ENCODE measurements around the gene GNAT2.

GNAT2 gene

DNA sequence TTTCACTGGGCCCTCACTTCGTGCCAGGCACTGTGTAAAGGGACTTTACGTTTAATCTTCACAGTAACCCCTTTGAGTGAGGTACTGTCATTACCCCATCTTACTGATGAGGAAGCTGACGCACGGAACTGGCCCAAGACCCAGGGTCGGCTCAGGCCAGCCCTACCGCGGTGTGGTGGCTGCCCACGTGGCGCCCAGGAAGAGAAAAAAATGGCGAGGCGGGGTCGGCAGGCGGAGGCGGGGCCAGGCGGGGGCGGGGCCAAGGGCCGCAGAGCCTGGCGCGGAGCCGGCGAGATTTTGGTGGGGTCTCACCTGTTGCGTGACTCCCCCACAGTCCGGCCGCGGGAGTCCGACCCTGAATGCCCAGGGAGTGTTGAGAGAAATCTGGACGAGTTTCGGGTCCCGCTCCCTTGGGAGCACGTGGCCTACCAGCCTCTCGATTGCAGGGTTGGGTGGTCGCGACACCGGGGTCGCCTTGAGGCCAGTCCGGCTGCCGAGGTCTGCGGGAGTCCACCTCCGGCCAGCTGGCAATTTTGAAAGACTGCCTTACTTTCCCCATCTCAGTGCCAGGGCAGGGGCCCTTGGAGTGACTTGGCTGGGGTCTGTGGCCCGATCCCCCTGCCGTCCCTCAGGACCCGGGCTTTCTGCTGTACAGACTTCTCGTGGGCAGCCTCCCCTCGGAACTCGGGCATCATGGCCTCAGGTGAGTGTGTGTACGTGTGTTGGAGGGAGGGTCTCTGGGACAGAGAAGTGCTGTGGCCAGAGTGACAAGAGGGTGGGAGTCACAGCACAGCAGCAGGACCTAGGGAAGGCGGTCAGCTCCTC, at the start of gene GNAT2, which contains the start of gene AMPD2:
Gene GNAT2 (minus strand): TSS at position 41 of the 825 bp plus-strand sequence. CDS start 6,746 bp downstream, outside the sequence.
Gene AMPD2 (plus strand): TSS at position 262 of the 825 bp plus-strand sequence. CDS start 1,339 bp downstream, outside the sequence.
- DNase-seq = peak; percentile 93

DNA sequence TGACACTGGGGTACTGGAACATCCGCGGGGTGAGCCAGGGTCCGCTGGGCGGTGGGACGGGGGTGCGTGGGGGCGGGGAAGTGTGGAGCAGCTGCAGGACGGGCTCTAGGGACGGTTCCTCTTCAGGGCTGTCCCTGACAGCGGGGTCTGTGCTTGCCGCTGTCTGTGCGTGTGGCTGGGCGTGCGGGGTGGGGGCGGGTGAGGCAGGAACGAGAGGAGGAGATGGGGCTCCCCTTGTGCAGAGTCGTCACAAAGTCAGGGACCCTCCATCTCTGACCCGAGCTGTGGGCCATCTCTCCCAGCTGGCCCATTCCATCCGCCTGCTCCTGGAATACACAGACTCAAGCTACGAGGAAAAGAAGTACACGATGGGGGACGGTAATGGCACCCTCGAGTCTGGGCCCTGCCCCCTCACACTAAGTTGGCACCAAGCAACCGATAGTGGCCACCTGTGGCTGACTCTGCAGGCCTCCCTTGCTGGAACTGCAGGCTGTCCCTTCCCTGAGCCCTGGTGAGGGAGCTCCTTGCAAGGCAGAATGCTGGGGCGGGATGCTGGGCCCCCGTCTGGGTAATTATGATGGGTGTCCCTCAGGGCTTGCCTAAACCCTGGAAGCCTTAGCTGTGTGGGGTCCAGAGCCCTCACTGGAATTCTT, 48.8 kb upstream of the GNAT2 start:
- DNase-seq = no peak

DNA sequence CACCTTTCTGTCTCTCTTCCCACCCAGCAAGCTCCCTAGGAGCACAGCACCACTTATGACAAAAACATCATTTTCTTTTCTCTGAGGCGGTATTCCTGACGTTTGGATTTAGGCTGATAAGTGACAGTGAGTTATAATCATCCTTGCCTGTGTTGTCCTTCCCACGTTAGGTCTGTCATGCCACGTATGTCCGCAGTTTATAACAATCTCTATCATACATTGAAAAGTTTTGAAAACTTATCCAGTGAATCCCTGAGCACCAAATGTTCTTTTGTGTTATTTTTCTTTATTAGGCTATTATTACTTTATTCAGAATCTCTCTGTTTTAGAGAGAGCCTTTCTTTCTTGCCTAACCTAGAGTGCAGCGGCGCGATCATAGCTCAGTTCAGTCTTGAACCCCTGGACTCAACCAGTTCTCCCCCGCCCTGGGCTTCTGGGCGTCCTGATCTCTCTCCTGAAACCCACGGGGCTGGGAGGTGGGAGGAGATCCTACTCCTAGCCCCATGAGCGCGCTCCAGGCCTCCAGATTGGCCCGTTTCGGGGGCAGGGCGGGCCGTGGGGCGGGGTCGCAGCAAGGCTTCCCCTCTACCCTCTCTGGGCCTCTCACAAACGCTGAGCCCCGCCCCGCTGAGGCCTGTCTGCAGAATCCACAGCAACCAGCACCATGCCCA, 48.2 kb upstream of the GNAT2 start, which contains the start of gene GSTM2:
Gene GSTM2 (plus strand): TSS at position 606 of the 671 bp plus-strand sequence. CDS start 59 bp downstream, at position 665.
- peak; percentile 54 for DNase-seq

DNA sequence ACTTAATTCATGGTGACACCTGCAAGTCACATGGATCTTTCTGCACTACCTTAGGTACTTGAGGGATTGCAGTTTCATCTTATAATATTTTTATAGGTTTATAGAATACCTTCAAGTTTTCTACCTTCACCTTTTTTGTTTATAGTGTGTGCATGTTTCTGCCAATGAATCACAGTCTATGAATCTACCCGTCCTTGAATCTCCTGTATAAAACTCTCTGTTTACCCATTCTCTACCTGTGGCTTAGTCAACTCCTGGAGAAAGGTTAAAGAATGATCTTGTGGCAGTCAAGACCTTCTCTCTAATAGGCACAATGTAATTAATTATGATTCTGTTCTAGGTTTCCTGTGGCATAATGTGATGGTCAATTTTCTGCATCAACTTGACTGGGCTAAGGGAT, 45.3 kb upstream of the GNAT2 start:
- DNase-seq = no peak

DNA sequence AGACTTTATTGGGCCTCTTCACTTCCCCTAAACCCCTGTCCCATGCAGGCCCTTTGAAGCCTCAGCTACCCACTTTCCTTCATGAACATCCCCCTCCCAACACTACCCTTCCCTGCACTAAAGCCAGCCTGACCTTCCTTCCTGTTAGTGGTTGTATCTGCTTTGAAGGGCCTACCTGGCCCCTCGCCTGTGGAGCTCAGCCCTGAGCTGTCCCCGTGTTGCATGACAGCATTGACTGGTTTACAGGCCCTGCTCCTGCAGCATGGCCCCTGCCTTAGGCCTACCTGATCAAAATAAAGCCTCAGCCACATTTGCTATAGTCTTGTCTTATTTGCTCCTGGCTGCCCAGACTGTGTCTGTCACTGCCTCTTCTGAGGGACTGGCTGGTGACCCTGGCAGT, 42.0 kb upstream of the GNAT2 start:
- no peak for DNase-seq

DNA sequence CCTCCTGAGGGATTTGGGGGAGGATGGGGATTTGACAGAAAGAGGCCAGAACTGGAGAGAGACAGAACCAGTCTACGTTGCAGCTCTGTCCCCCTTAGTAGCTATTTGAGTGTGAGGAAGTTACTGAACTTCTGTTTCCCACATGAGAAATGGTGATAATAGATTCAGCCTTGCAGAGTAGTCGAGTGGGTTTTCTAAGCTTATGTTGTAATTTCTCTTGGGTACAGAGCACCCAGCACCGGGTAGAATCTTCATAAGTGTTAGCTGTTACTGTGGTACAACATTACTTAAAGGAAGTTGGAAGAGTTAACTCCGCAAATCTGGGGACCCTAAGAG, 41.2 kb upstream of the GNAT2 start:
- DNase-seq = peak; percentile 21

DNA sequence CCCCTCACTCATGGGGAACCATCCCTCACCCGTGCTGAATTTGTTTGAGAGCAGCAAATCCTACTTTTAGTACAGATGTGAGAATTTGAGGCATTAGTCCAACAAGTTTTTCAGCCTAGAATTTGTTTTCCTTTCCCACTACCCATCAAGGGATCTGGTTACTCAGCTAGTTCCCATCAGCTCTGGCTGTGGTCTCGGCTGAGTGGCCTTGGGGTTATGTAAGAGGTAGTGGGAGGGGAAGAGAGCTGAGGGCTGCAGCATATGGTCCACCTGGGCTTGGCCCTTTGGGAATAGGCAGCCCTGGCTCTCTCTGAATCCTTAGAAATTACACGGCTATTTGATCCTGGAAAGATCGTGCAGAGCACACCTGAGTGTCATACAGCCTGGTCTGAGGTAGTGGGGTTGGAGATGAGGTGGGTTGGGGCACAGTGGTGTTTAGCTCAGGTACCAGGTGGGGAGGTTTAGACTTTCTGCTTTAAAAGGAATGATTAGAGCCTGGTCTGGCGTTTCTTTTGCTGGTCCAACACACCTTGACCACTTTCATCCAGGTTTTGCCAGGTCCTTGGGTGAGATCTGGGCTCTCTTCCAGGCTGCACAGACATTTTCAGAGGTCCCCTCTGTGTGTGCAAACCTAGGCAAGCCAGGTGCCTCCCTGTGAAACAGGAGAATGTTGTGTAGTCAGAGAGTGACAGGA, 40.7 kb upstream of the GNAT2 start:
- DNase-seq = peak; percentile 56

DNA sequence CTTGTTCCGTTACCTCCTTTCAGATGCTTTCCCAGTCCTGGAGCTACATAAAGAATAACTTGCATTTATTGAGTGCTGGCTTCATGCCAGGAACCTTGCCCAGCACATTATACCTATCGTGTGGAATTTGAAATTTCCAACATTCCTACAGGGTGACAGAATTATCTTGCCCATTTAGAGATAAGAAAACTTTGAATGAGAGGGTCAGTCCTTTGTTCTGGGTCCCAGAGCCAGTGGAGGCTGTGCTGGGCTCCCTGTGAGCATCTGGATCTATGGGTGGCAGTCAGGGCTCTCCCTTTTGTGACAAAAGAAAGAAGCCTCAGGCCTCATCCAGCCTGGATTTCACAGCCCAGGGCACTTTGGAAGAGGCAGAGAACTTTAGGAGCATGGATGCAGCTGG, 39.7 kb upstream of the GNAT2 start:
- no peak for DNase-seq

DNA sequence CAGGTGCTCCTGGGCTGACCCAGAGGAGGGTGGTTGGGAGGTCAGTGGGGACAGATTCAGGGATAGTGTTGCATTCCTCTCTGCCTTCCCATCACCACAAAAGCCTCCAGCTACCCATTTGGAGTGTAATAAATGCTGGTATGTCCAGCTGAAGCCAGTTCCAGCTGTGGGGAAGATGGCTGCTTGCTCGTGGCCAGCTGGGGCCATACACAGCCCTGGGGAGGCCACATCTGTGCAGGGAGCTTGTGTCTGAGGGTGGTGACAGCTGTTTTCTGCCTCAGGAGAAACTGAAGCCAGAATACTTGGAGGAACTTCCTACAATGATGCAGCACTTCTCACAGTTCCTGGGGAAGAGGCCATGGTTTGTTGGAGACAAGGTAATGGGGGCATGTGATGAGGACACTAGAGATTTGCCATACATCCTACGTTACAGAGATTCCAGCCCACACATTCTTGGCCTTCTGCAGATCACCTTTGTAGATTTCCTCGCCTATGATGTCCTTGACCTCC, 39.2 kb upstream of the GNAT2 start:
- DNase-seq = peak; percentile 46

DNA sequence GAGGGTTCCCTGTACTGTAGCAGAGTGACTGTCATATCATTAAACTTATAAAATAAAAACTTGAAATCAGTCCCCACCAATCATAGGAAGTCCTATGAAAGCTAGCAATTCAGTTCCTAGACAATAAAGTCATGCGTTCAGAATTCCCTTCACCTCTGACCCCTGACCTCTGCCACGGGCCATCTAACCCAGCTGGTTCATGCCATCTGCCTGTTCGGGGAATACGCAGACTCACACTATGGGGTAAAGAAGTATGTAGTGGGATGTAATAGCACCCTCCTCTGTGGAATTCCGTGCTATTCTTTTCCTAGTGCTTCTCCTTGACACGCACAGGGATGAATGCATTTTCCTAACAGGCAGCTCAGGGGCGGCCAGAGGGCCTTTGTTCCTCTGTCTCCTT, 38.6 kb upstream of the GNAT2 start:
- DNase-seq = no peak

DNA sequence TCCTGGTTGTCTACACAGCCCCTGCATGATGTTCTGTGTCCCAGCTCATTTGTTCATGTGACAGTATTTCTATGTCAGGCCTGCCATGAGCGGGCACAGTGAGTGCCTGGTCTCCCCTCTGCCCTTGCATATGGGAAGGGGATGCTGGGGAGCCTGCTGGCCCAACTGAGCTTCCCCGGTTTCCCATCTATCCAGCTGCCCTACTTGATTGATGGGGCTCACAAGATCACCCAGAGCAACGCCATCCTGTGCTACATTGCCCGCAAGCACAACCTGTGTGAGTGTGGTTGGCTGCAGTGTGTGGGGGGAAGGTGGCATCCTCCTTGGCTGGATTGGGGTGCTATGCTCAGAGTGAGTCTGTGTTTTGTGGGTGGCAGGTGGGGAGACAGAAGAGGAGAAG, 38.0 kb upstream of the GNAT2 start:
- no peak for DNase-seq

DNA sequence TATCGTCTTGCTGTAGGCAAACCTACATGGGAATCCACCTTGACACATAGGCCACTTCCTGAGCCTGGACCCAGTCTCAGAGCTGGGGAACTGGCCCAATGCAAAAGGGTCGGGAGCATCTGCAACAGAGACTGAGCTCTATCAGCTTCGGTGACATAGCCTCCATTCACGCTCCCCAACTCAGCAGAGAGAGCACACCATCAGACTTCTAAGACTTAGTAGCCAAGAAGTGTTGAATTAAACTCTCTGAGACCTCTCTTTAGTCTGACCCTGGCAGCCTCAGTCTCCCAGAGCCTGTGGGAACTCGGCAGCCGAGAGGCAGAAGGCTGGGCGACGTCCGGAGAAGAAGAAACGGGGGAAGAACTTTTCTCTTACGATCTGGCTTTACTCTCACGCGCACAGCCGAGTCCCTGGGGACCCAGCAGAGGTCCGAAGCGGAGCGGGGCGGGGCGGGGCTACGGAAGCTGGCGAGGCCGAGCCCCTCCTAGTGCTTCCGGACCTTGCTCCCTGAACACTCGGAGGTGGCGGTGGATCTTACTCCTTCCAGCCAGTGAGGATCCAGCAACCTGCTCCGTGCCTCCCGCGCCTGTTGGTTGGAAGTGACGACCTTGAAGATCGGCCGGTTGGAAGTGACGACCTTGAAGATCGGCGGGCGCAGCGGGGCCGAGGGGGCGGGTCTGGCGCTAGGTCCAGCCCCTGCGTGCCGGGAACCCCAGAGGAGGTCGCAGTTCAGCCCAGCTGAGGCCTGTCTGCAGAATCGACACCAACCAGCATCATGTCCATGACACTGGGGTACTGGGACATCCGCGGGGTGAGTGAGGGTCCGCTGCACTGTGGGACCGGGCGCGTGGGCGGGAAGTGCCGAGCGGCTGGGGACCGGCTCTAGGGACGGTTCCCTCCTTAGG, 36.5 kb upstream of the GNAT2 start, which contains the start of gene GSTM4:
Gene GSTM4 (plus strand): TSS at position 485 of the 905 bp plus-strand sequence. CDS start 291 bp downstream, at position 776.
- DNase-seq = peak; percentile 70

DNA sequence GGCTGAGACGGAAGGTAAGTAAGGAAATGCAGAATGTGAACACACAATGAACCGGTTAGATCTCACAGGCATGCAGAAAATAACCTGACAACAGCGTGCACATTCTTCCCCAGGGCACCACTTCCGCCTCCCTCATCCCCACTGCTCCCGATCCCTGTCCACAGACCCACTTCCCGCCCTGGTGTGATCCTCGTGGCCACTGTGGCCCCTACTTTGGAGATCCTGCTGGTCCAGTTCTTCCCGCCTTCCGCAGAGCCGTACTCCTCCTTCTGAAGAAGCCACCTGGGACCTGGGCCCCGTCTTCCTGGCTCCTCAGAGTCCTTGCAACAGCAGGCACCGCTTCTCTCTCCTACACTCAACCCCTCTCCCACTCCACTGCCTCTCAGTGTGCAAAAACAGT, 35.1 kb upstream of the GNAT2 start:
- no peak for DNase-seq

DNA sequence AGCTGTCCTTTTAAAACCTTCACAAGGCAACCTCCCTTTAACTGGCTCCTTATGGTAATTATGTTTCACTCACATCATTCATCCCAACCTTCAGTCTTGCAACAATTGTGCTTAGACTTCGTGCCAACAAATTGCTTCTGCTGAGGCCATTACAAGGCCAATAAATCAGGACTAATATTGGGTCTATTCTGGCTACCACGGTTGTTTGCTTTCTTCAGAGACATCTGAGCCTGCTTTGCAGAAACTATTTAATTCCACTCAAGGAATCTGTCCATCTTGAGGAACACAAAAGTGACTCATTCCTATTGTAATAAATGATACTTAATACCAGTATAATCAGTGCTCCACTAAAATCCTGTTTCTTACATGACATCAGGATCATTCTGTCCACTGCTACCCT, 33.9 kb upstream of the GNAT2 start:
- DNase-seq = no peak

DNA sequence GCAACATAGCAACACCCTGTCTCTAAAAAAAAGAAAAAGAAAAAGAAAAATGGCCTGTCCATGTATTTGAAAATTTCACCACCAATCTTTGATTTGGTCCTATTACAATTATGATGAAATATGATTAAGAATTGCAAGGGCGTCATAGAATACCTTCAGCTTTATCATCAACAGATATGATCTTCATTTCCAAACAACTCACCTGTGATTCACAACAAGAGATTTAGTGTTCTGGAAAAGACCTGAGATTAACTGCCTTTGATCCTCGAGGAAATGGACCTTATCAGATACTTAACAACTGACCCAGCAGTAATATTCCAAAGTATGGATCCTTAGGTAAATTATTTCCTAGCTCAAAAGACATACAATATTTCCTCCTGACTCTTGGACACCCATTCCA, 33.0 kb upstream of the GNAT2 start:
- DNase-seq = no peak

DNA sequence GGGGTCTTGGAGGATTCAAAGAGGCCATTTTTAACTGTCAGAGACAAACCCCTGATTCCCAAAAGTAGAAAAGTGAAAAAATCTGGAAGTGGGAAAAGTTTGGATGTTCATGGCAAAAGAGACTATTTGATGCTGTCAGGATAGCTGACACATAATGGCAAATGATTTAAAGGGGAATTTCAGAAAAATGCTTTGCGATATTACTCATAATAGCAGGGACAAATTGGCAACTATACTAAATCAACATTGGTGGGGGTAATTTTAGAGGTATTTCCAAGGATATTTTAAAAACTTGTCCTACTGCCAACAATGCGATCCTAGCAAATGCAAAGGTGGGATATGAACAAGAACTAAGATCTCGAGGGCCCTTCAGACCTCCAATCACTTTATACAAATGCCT, 31.2 kb upstream of the GNAT2 start:
- no peak for DNase-seq

DNA sequence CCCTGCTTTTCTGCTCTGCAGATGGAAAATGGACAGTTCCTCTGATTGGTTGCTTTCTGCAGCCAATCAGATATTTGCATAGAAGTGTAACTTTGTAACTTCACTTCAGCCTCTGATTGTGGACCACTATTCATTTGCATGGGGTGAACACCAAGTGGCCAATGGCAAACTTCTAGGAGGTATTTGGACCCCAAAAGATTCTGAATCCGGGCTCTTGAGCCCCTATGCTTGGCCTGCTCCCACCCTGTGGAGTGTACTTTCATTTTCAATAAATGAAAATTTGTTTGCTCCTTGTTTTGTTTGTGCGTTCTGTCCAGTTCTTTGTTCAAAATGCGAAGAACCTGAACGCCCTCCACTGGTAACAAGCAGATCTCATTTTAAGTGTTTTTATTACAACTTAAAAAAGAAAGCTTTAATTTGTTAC, 30.1 kb upstream of the GNAT2 start:
- peak; percentile 36 for DNase-seq

DNA sequence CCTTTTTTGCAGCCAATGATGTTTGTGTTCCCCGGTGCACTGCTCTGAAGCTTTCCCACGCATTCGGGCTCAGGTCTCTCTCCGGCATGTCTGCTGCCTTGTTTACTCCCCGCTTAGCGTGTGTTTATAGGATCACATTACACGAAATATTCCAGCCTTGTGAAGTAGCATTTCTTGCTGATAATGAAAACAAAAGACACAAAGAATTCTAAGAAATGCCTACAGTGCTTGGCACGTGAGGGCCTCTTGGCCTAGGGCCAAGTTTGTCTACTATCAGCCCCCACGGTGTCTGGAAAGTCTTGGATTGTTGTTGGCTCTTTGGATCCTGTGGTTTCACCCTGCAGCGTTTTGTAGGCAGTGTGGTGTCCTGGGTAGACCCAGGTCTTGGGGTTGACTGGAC, 25.3 kb upstream of the GNAT2 start:
- no peak for DNase-seq

DNA sequence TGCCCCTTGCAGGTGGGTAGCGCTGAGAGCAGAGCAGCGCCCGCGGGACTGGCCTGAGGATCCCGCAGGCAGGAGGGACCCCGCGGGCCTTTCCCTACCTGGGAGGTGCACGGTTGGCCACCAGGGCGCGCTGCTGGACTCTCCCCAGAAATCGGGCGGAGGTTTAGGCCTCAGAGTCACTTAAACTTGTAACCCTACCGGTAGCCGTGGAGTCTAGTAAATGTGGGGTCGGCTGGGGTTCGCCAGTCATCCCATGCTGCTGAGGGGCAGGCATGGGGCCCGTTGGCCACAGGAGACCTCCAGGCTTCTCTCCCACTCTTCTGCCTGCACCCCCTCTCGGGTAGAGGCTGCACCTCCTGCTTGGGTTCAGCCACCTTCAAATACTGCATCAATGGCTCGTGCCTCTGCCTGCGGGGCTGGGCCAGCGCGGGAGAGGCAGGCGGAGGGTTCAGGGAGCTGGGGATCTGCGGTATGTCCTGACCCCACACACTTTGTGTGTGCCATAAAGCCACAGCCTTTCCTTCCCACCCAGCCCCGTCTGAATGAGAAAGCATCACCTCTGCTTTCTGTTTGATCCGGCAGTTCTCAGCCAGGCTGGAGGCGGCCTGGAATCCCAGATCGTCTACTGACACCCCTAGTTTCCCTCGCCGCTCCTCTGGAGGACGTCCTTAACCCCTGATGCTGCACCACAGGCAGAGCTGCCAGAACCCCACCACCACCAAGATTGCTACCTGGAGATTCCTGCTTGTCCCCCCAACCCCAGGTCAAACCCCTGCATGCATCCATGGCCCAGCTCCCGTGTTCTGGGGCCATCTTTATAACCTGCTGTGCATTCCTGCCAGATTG, 24.2 kb upstream of the GNAT2 start:
- peak; percentile 76 for DNase-seq

DNA sequence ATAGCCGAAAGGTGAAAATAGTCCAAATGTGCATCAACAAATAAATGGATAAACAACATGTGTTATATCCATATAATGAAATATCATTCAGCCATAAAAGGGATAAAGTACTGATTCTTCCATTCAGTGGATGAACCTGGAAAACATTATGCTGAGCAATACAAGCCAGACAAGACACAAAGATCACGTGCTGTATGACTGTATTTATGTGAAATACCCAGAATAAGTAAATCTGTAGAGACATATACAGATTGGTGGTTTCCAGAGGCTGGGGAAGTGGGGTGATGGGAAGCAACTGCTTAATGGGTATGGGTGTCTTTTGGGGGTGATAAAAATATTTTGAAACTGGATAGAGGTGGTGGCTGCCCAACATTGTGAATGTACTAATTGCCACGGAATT, 23.2 kb upstream of the GNAT2 start:
- DNase-seq = peak; percentile 84

DNA sequence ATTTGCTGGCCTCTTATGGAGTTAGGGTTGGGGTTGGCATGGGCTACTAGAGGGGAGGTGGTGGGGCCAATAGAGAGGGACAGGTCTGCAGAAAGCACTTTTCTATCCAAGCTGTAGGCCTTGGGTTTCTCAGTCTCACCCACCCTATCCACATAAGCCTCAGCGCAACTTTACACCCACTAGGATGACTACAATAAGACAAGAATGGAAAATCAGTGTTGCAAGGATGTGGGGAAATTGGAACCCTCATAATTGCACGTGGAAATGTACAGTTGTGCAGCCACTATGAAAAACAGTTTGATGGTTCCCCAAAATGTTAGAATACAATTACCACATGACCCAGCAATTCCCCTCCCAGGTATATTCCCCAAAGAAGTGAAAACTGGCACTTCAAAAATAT, 22.4 kb upstream of the GNAT2 start:
- DNase-seq = peak; percentile 89
